K562 (cell line): ENCODE measurements around the gene SLC26A1.

Experiments
- ATF2 ChIP-seq: sonication (generic); formaldehyde crosslinking; IDR thresholded peaks from 2 replicates; pipeline ENCODE4 v1.8.1; 2022; ENCODE audit warnings: missing genetic modification reagents
- CTCF ChIP-seq, 3 experiments: IDR thresholded peaks in 2 of 3; conservative IDR thresholded peaks in 1 of 3; 2 replicates each; pipeline ENCODE4 v1.5.1; 2011 to 2012; ENCODE audit warnings: low read length in 3 of 3, mild to moderate bottlenecking in 3 of 3, control low read depth in 2 of 3, improper control_type of control experiment in 1 of 3, inconsistent platforms in 1 of 3, low read depth in 1 of 3, mixed read lengths in 1 of 3, moderate library complexity in 1 of 3; ENCODE audit not compliant: insufficient read depth in 2 of 3
- GTF2B ChIP-seq: IDR thresholded peaks from 2 replicates; pipeline ENCODE4 v1.6.1; 2011; ENCODE audit not compliant: insufficient read length; ENCODE audit errors: extremely low read depth
- GTF2F1 ChIP-seq: IDR thresholded peaks from 2 replicates; pipeline ENCODE4 v1.6.1; 2011; ENCODE audit warnings: low read depth, low read length, improper control_type of control experiment
- KDM5B ChIP-seq: fragments of 200-600 bp; sonication (generic); IDR thresholded peaks from 2 replicates; pipeline ENCODE4 v1.6.1; 2012; ENCODE audit warnings: low read depth, mild to moderate bottlenecking, moderate library complexity, low read length, control low read depth, inconsistent platforms; ENCODE audit not compliant: insufficient replicate concordance
- POLR2AphosphoS5 ChIP-seq: IDR thresholded peaks from 2 replicates; pipeline ENCODE4 v1.6.1; 2011; ENCODE audit warnings: mild to moderate bottlenecking, low read depth, low read length, moderate library complexity; ENCODE audit not compliant: control insufficient read depth, insufficient read depth
- ZFX ChIP-seq: sonication (generic); formaldehyde crosslinking; IDR thresholded peaks from 2 replicates; pipeline ENCODE4 v1.8.0; 2022; ENCODE audit warnings: mild to moderate bottlenecking, missing genetic modification reagents, moderate library complexity
- ZNF121 ChIP-seq: sonication (generic); formaldehyde crosslinking; conservative IDR thresholded peaks from 2 replicates; pipeline ENCODE4 v1.8.0; 2022; ENCODE audit warnings: missing genetic modification reagents

- TF ChIP-seq ATF2: no peak
- TF ChIP-seq CTCF (IDR thresholded peaks at IDR 0.05 in 2 of 3, conservative IDR thresholded peaks at IDR 0.05 in 1 of 3; ENCODE audit: insufficient read depth in 2 of 3, low read depth in 1 of 3, low read length in 3 of 3): no peak
- no peak for TF ChIP-seq ZFX
- TF ChIP-seq GTF2F1: no peak
- TF ChIP-seq POLR2AphosphoS5: no peak
- no peak for TF ChIP-seq KDM5B
- no peak for TF ChIP-seq ZNF121 (CRISPR knock-in tag)
- TF ChIP-seq GTF2B: no peak
These were observed 36.5 kb downstream of the SLC26A1 start for GRCh38 chr4:956531-957230.
